ENCODE data around the gene ZG16.

GRCh38 chr16:29736764-29737163, 41.3 kb upstream of the ZG16 start:
- TF ChIP-seq CTCF (IDR thresholded peaks at IDR 0.05; ENCODE audit: borderline replicate concordance, extremely low read depth, low read length, poor library complexity, severe bottlenecking): no peak
- no peak for TF ChIP-seq EZH2 (IDR thresholded peaks at IDR 0.05; ENCODE audit: borderline replicate concordance, low read depth, low read length, severe bottlenecking)

Measured in DND-41 (cell line).